GM18511 (cell line): Measurements from ENCODE around the gene H6PD.

Experiments used
- ATAC-seq: cut with Tn5 transposase; IDR thresholded peaks from one replicate; pipeline ENCODE4 v1.9.1; 2021; ENCODE audit warnings: mild to moderate bottlenecking, moderate library complexity; ENCODE audit not compliant: unreplicated experiment

H6PD gene

DNA sequence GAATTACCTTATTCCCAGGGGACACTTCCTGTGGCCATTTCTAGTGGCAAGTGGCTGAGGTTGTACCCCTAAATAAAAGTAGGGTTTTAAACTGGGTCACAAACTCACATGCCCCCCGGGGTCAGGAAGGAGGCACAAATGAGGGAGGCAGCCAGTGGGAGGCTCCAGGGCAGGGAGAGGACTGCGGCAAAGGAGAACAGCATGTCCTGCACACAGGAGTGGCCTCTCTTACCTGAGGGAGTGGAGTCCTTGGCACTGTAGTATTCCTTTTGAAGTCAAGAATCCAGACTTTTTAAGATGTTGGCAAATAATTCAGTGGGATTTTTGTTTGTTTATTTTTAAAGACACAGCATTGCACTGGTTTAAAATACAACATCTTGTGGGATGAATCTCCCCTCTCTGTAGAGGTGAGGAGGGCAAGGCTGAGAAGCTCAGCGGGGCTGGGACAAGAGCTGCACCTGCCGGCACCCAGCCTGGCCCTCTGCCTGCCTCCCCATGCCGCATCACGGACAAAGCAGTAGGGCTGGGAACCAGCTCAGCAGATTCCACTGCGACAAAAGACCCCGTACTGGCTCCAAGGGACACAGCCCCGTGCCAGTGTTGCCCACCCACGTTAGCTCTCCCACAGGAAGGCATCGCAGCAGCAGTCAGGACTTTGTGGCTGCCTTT is 80.3 kb downstream of the H6PD start:
- no peak for ATAC-seq

DNA sequence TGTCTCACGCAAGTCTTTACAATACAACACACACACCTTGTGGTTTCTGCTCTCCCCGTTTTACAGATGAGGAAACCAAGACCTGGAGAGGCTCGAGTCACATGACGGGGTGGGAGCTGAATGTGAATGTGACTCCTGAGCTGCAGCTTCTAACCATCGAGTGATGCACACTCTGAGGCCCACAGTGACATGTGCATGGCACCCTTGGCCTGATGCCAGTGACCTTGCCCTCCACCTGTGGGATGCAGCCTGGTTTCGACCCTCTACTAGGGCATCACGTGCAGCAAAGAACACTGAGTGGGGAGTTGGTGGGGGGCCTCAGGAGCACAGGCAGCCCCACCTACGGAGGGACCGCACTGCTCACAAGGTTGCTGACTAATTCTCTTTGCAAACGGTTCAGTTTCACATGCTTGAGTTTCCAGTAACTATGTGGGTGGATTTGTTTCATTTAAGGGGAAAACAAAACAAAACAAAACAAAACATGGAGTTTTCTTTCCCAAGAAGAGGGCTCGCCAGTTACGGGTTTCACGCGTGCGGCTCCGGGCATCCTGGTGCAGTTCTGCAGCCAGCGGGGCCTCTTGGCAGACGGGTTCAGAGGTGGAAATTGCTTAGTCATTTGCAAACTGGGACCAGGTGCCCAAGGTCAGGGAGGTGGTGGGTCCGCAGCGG is 81.0 kb downstream of the H6PD start:
- no peak for ATAC-seq

GRCh38 chr1:9316080-9316444 is 81.5 kb downstream of the H6PD start:
- ATAC-seq: no peak

GRCh38 chr1:9316512-9316911 is 81.9 kb downstream of the H6PD start:
- no peak for ATAC-seq

DNA sequence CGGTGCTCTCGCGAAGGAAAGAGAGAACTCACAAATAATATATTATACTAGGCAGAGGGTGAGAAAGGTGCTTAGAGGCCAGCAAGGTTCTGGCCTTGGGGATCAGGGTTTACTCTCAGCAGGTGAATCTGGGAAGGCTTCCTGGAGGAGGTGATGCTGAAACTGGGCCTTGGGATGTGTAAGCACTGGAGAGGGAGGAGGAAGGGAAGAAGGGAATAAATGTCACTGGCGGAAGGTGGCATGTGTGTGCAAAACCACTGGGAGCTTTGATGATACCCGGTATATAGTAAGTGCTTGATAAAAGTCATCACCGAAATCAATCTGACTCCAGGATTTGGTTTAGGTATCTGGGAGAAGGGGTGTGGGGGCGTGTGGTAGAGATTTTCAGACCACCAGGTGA is 82.5 kb downstream of the H6PD start:
- ATAC-seq: no peak

GRCh38 chr1:9317591-9318417 is 83.2 kb downstream of the H6PD start:
- ATAC-seq: no peak

- ATAC-seq: no peak
Observed at GRCh38 chr1:9319208-9319788, 84.7 kb downstream of the H6PD start.

DNA sequence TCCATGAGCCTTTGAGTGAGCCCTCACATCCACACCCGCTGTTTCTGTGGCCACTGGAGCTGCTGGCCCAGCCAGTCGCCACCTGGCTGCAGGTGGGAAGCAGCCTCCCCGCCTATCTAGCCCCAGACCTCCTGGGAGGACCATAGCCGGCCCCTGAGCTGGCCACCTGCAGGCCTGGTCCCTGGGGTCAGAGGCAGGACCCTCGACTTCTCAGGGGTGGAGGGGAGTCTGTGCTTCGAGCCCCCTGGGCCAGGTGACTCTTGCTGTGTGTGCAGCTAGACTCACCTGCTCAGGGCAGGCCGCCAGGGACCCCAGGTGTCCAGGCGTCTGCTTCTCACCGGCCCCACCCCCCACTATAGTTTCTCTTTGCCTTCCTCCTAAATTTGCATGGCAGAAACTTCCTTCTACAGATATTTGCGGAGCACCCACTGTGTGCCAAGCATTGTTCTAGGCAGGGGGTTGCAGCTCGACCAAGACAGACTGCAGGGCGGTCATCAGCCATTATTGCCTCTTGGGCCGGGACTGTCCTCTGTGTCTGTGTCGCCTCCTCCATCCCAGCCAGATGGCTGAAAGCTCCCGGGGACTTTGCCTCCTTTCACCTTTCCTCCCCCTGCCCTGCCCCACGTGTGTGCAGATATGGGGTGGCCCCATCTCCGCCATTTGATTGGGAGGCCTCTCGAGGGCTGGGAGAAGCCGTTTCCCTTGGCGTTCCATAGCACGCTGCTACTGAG is 85.4 kb downstream of the H6PD start:
- ATAC-seq: no peak
